ENCODE data around the gene SPIB.

- TF ChIP-seq CTCF (conservative IDR thresholded peaks at IDR 0.05; ENCODE audit: low read depth in 2 of 2) = no peak
- no peak for TF ChIP-seq POLR2AphosphoS5 (IDR thresholded peaks at IDR 0.05; ENCODE audit: low read depth)
- TF ChIP-seq, protein P1, sequence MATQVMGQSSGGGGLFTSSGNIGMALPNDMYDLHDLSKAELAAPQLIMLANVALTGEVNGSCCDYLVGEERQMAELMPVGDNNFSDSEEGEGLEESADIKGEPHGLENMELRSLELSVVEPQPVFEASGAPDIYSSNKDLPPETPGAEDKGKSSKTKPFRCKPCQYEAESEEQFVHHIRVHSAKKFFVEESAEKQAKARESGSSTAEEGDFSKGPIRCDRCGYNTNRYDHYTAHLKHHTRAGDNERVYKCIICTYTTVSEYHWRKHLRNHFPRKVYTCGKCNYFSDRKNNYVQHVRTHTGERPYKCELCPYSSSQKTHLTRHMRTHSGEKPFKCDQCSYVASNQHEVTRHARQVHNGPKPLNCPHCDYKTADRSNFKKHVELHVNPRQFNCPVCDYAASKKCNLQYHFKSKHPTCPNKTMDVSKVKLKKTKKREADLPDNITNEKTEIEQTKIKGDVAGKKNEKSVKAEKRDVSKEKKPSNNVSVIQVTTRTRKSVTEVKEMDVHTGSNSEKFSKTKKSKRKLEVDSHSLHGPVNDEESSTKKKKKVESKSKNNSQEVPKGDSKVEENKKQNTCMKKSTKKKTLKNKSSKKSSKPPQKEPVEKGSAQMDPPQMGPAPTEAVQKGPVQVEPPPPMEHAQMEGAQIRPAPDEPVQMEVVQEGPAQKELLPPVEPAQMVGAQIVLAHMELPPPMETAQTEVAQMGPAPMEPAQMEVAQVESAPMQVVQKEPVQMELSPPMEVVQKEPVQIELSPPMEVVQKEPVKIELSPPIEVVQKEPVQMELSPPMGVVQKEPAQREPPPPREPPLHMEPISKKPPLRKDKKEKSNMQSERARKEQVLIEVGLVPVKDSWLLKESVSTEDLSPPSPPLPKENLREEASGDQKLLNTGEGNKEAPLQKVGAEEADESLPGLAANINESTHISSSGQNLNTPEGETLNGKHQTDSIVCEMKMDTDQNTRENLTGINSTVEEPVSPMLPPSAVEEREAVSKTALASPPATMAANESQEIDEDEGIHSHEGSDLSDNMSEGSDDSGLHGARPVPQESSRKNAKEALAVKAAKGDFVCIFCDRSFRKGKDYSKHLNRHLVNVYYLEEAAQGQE (IDR thresholded peaks at IDR 0.05; ENCODE audit: unreplicated experiment) = no peak
- no peak for TF ChIP-seq EZH2 (IDR thresholded peaks at IDR 0.05; ENCODE audit: low read depth, unreplicated experiment)
- TF ChIP-seq ZNF114 (CRISPR knock-in tag; IDR thresholded peaks at IDR 0.05) = no peak
Observed at GRCh38 chr19:50428772-50429463, 10.2 kb downstream of the SPIB start.
